GM23338 (cell line): ENCODE measurements around the gene TRAF3IP3. TPM values are rescaled to one million over a fixed set of nuclear protein-coding genes. Genes with fewer than 3 reads are reported as not detected.

Source experiments
- CREB1 ChIP-seq: fragments of 250-450 bp; sonication (Bioruptor Pico); IDR thresholded peaks from 2 replicates; pipeline ENCODE4 v1.5.0; 2020; ENCODE audit warnings: low read depth, mild to moderate bottlenecking, moderate library complexity
- EZH2 ChIP-seq: fragments of 200-600 bp; sonication (generic); IDR thresholded peaks from one replicate; pipeline ENCODE4 v1.8.0; 2017; ENCODE audit warnings: antibody characterized with exemption, mild to moderate bottlenecking, low read depth; ENCODE audit not compliant: unreplicated experiment
- EZH2phosphoT487 ChIP-seq: fragments of 200-600 bp; sonication (generic); IDR thresholded peaks from one replicate; pipeline ENCODE4 v1.8.1; 2018; ENCODE audit warnings: antibody characterized with exemption; ENCODE audit not compliant: unreplicated experiment
- JUNB ChIP-seq: IDR thresholded peaks from one replicate; pipeline ENCODE4 v1.6.1; 2016; ENCODE audit warnings: antibody characterized with exemption; ENCODE audit not compliant: unreplicated experiment
- NANOG ChIP-seq: IDR thresholded peaks from 2 replicates; pipeline ENCODE4 v1.6.1; 2016; ENCODE audit warnings: antibody characterized with exemption, borderline replicate concordance
- POLR2AphosphoS5 ChIP-seq: IDR thresholded peaks from 2 replicates; pipeline ENCODE4 v1.6.1; 2016; ENCODE audit warnings: antibody characterized with exemption, low read depth
- STAT1 ChIP-seq: IDR thresholded peaks from one replicate; pipeline ENCODE4 v1.6.1; 2016; ENCODE audit warnings: antibody characterized with exemption; ENCODE audit not compliant: unreplicated experiment
- ZNF331 ChIP-seq: fragments of 250-450 bp; sonication (Bioruptor Pico); IDR thresholded peaks from 2 replicates; pipeline ENCODE4 v1.5.0; 2020; ENCODE audit warnings: low read depth, mild to moderate bottlenecking, moderate library complexity
- polyA plus RNA-seq: library from polyadenylated mRNA; unstranded; fragments of >200 nt; fragmentation: Nextera tagmentation; extraction: Ambion mirVana; gene quantifications from 2 replicates; pipeline ENCODE4 v1.2.1, GENCODE V29; 2016
- total RNA-seq: library from RNA; depleted of rRNA; stranded (reverse); fragments of >200 nt; shearing (Covaris generic); gene quantifications from 2 replicates; pipeline ENCODE4 v1.2.3, GENCODE V29; 2014
- TF ChIP-seq, protein P1 (sequence below): fragments of 250-450 bp; sonication (Bioruptor Pico); IDR thresholded peaks from 2 replicates; pipeline ENCODE4 v1.5.0; 2020; ENCODE audit warnings: mild to moderate bottlenecking, moderate library complexity
- TF ChIP-seq, protein P2 (sequence below), 2 experiments: fragments of 200-600 bp in 1 of 2; sonication (generic) in 1 of 2; conservative IDR thresholded peaks; 2 replicates each; pipeline versions ENCODE4 v1.5.1 to v1.6.1; 2016 to 2017; ENCODE audit warnings: antibody characterized with exemption in 2 of 2, low read depth in 2 of 2, mild to moderate bottlenecking in 2 of 2, moderate library complexity in 1 of 2

The TRAF3IP3 gene
- total and polyA plus RNA-seq, 2 experiments from 2014 or later, result not detected

GRCh38 chr1:209770636-209771415, 15.0 kb downstream of the TRAF3IP3 start (continued):
- TF ChIP-seq, protein P1, sequence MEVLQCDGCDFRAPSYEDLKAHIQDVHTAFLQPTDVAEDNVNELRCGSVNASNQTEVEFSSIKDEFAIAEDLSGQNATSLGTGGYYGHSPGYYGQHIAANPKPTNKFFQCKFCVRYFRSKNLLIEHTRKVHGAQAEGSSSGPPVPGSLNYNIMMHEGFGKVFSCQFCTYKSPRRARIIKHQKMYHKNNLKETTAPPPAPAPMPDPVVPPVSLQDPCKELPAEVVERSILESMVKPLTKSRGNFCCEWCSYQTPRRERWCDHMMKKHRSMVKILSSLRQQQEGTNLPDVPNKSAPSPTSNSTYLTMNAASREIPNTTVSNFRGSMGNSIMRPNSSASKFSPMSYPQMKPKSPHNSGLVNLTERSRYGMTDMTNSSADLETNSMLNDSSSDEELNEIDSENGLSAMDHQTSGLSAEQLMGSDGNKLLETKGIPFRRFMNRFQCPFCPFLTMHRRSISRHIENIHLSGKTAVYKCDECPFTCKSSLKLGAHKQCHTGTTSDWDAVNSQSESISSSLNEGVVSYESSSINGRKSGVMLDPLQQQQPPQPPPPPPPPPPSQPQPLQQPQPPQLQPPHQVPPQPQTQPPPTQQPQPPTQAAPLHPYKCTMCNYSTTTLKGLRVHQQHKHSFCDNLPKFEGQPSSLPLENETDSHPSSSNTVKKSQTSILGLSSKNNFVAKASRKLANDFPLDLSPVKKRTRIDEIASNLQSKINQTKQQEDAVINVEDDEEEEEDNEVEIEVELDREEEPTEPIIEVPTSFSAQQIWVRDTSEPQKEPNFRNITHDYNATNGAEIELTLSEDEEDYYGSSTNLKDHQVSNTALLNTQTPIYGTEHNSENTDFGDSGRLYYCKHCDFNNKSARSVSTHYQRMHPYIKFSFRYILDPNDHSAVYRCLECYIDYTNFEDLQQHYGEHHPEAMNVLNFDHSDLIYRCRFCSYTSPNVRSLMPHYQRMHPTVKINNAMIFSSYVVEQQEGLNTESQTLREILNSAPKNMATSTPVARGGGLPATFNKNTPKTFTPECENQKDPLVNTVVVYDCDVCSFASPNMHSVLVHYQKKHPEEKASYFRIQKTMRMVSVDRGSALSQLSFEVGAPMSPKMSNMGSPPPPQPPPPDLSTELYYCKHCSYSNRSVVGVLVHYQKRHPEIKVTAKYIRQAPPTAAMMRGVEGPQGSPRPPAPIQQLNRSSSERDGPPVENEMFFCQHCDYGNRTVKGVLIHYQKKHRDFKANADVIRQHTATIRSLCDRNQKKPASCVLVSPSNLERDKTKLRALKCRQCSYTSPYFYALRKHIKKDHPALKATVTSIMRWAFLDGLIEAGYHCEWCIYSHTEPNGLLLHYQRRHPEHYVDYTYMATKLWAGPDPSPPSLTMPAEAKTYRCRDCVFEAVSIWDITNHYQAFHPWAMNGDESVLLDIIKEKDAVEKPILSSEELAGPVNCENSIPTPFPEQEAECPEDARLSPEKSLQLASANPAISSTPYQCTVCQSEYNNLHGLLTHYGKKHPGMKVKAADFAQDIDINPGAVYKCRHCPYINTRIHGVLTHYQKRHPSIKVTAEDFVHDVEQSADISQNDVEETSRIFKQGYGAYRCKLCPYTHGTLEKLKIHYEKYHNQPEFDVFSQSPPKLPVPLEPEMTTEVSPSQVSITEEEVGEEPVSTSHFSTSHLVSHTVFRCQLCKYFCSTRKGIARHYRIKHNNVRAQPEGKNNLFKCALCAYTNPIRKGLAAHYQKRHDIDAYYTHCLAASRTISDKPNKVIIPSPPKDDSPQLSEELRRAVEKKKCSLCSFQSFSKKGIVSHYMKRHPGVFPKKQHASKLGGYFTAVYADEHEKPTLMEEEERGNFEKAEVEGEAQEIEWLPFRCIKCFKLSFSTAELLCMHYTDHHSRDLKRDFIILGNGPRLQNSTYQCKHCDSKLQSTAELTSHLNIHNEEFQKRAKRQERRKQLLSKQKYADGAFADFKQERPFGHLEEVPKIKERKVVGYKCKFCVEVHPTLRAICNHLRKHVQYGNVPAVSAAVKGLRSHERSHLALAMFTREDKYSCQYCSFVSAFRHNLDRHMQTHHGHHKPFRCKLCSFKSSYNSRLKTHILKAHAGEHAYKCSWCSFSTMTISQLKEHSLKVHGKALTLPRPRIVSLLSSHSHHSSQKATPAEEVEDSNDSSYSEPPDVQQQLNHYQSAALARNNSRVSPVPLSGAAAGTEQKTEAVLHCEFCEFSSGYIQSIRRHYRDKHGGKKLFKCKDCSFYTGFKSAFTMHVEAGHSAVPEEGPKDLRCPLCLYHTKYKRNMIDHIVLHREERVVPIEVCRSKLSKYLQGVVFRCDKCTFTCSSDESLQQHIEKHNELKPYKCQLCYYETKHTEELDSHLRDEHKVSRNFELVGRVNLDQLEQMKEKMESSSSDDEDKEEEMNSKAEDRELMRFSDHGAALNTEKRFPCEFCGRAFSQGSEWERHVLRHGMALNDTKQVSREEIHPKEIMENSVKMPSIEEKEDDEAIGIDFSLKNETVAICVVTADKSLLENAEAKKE (CRISPR knock-in tag), result no peak
- TF ChIP-seq ZNF331 (CRISPR knock-in tag) (no peak), EZH2 (no peak), STAT1 (no peak), JUNB (no peak), NANOG (no peak), CREB1 (CRISPR knock-in tag) (no peak), POLR2AphosphoS5 (no peak), EZH2phosphoT487 (no peak)
- TF ChIP-seq, protein P2, sequence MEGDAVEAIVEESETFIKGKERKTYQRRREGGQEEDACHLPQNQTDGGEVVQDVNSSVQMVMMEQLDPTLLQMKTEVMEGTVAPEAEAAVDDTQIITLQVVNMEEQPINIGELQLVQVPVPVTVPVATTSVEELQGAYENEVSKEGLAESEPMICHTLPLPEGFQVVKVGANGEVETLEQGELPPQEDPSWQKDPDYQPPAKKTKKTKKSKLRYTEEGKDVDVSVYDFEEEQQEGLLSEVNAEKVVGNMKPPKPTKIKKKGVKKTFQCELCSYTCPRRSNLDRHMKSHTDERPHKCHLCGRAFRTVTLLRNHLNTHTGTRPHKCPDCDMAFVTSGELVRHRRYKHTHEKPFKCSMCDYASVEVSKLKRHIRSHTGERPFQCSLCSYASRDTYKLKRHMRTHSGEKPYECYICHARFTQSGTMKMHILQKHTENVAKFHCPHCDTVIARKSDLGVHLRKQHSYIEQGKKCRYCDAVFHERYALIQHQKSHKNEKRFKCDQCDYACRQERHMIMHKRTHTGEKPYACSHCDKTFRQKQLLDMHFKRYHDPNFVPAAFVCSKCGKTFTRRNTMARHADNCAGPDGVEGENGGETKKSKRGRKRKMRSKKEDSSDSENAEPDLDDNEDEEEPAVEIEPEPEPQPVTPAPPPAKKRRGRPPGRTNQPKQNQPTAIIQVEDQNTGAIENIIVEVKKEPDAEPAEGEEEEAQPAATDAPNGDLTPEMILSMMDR (conservative IDR thresholded peaks at IDR 0.05; ENCODE audit: low read depth in 2 of 2), result no peak
